8988T (cell line): ENCODE results near the gene GPR142.
A peak's percentile ranks its signal among the peaks of the same experiment; 100 is the strongest.

Source experiments
- DNase-seq: peaks from one replicate; pipeline ENCODE4 v3.0.0; 2011

GPR142 gene

GRCh38 chr17:74345433-74346241 is 21.7 kb upstream of the GPR142 start:
- DNase-seq: no peak

DNA sequence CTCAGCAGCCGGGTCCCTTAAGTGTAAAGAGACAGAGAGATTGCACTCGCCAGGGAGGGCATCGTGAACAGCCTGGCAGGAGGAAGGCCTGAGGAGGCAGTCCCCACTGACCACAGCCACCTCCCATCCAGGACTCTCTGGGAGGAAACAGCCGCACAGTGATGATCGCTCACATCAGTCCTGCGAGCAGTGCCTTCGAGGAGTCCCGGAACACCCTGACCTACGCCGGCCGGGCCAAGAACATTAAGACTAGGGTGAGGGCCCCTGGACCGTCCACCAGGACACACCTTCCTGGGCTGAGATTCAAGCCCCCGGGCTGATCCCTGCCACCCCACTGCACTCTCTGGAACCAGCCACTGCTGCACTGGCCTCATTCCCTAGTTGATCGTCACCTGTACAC is 19.7 kb upstream of the GPR142 start:
- DNase-seq: no peak

GRCh38 chr17:74349120-74349519 is 18.2 kb upstream of the GPR142 start:
- DNase-seq: no peak

DNA sequence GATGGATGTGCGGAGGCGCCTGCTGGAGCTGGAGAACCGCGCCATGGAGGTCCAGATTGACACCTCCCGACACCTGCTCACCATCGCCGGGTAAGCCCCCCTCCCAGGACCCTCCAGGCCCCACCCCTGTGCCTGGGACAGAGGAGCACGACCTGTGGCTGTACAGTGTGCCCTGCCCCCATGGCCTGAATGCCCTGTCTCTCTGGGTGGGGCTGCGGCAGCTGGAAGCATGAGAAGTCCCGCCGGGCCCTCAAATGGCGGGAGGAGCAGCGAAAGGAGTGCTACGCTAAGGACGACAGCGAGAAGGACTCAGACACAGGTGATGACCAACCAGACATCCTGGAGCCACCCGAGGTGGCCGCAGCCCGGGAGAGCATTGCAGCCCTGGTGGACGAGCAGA is 16.8 kb upstream of the GPR142 start:
- no peak for DNase-seq

GRCh38 chr17:74351552-74352210 is 15.6 kb upstream of the GPR142 start:
- no peak for DNase-seq

- no peak for DNase-seq
Measured at GRCh38 chr17:74353446-74354060, 13.8 kb upstream of the GPR142 start.

- no peak for DNase-seq
Measured at GRCh38 chr17:74354123-74354522, 13.2 kb upstream of the GPR142 start.

GRCh38 chr17:74354561-74354960 is 12.7 kb upstream of the GPR142 start:
- no peak for DNase-seq

- no peak for DNase-seq
Measured at GRCh38 chr17:74355065-74355464, 12.2 kb upstream of the GPR142 start.

GRCh38 chr17:74356646-74357465 is 10.4 kb upstream of the GPR142 start:
- DNase-seq: no peak

DNA sequence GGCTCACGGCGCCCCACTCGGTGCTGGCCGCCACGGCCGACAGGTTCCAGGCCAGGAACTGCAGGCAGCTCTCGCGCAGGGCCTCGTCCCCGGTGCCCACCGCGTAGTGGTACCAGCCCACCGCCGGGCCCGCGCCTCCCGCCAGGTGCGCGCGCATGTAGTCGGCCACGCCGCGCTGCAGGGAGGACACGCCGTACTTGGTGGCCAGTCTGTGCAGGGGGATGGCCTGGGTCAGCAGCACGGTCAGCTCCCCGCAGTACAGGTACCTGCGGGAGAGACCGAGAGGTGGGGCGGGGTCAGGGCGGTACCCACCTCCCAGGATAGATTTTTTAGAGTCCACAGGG is 9.9 kb upstream of the GPR142 start:
- no peak for DNase-seq

DNA sequence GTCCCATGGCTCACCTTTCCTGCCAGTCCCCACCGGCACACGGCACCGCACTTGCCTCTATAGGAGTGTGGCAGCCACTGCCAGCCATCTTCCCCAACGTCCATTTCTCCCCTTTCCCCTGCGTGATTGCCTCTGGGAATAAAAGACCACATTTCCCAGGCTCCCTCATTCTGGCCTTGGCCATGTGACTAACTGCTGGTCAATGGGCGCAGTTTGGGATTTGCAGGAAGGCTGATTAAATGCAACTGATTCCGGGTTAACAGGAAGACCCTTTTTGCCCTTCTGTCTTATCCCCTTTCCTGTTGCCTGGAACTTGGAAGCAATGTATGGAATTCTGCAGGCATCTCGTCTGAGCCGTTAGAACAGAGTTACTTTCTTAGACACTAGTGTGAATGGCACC is 8.6 kb upstream of the GPR142 start:
- no peak for DNase-seq

DNA sequence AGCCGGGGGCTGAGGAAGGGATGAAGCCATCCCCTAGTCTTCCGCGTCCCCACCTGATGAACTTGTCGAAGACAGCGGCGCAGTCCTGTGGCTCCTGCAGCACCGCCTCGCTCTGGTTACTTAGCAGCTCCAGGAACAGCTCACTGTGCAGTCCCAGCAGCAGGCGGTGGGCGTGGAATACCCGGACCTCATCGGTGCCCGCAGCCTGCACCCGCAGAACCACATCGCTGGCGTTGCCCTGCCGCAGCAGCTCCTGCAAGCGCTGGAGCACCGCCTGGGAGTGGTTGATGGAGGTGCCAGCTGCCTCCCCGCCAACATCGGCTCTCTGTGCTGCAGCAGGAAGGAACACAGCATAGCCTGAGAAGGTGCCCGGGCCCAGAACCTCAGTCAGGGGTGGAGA is 7.4 kb upstream of the GPR142 start:
- DNase-seq: no peak

GRCh38 chr17:74360899-74361229 is 6.4 kb upstream of the GPR142 start:
- no peak for DNase-seq

- peak; percentile 91 for DNase-seq
Measured at GRCh38 chr17:74361230-74362068, 5.9 kb upstream of the GPR142 start, which contains the start of gene BTBD17. Gene BTBD17, minus strand, starts transcription at chr17:74361868. Its CDS starts 49 bp downstream, at chr17:74361819.

- no peak for DNase-seq
Measured at GRCh38 chr17:74362069-74362405, 5.3 kb upstream of the GPR142 start.

GRCh38 chr17:74362810-74363498 is 4.4 kb upstream of the GPR142 start:
- no peak for DNase-seq

DNA sequence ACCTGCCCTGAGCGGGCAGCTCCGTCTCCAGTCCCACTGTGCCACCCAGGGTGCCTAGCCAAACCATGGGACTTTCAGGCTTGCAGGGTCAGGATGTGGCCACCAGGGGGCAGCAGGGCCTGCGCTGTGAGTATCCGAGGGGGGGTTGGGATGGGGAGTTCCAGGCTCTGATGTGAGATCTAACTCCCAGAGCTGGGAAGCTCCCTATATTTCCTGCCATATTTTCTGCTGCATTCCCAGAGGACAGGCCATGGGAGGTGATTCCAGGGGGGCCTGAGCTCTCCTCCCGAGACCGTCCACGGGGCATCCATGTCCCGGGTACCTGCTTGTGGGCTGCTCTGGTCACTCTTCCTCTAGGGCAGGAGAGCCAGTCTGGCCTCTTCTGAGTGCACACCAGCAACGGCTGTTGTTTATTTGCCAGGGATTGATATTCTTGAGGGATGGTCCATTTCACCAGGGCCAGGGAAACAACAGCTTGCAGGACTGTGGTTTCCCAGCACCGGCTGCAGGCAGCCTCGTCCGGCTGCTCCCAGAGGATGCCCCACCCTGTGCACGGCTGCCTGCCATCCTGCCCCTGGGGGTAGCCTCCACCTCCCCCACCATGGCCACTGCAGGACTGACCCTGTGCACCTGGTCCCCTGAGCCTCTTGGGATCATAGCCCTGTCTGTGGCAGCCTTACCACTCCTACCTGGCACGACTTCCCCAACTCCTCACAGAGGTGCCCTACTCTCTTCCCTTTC is 1.2 kb downstream of the GPR142 start:
- DNase-seq: peak; percentile 81

DNA sequence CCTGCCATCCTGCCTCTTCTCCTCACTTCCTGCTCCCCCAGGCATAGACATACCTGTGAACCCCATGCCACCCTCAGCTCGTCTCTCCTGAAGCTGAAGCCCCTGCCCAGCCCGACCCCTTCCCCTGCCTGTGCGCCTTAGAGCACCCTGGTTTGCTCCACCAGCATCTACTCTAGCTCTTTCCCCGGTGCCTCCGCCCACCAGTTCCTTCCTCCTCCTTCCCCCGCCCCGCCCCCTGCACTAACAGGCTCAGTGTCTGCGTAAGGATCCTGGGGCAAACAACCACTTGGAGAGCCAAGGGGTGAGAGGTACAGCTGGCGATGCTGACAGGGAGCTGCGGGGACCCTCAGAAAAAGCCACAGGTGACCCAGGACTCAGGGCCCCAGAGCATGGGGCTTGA is 1.9 kb downstream of the GPR142 start:
- no peak for DNase-seq

DNA sequence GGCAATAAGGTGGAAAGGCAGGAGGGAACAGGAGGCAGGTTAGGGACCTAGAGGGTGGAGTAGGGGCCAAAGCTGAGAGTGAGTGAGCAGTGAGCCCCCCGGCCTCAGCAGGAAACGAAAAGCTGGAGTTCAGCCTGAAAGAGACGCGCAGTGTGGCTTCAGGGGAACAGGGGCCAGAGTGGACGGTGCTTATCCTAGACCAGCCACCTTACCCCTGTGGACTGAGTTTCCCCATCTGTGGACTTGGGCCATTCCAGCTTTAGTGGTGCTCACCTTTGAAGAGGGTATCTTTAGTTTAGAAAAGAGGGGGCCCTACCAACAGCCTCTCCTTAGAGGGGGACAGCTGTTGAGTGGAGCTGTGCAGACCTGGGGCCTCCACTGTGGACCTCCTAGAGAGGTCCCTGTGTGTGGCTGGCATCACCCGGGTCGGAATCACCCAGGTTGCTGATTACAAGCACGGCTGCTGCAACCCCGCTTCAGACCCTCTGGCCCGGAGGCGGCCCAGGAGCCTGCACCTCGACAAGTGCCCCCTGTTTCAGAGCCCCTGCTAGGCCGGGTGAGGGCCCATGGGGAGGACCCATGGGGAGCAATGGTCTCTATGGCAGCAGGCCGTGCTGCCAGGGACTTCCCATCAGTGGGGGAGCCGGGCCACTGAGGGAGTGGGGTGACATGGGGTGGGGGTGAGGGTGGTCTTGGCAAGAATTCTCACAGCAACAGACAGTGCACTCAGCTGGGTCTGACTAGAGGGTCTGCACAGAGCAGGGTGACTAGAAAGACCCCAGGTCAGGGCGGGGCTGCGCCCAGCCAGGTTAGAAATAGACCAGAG is 2.6 kb downstream of the GPR142 start:
- no peak for DNase-seq
